ENCODE measurements around the gene PEX11A.

- TF ChIP-seq CTCF (tag by site-specific recombination; IDR thresholded peaks at IDR 0.05) (no peak), ZNF302 (tag by site-specific recombination; IDR thresholded peaks at IDR 0.05; ENCODE audit: low read depth) (no peak), ZNF501 (tag by site-specific recombination; IDR thresholded peaks at IDR 0.05) (peak; percentile 77), ZNF776 (tag by site-specific recombination; IDR thresholded peaks at IDR 0.05; ENCODE audit: borderline replicate concordance) (no peak), ZNF37A (tag by site-specific recombination; IDR thresholded peaks at IDR 0.05) (no peak), HOXA7 (CRISPR knock-in tag; IDR thresholded peaks at IDR 0.05; ENCODE audit: borderline replicate concordance) (no peak), ZSCAN30 (tag by site-specific recombination; IDR thresholded peaks at IDR 0.05) (peak; percentile 55; the same call in 1 of the 2 replicates), ZNF423 (tag by site-specific recombination; IDR thresholded peaks at IDR 0.05) (peak; percentile 93), ZNF580 (tag by site-specific recombination; IDR thresholded peaks at IDR 0.05) (0 out of 2 replicates have a peak, but pooled peaks have one; percentile 40), ZNF114 (tag by site-specific recombination; IDR thresholded peaks at IDR 0.05) (no peak)
These were observed at the start of gene PEX11A, which contains the start of gene WDR93 for GRCh38 chr15:89690276-89691218.

All from HEK293 (cell line).